CD4-positive, alpha-beta T cell treated with Interleukin-21 for 1 hour (primary cell): ENCODE results near the gene PRM3.

ENCODE experiments used
- DNase-seq: peaks from one replicate; pipeline ENCODE4 v3.0.0-alpha.2; 2020

PRM3 gene

DNA sequence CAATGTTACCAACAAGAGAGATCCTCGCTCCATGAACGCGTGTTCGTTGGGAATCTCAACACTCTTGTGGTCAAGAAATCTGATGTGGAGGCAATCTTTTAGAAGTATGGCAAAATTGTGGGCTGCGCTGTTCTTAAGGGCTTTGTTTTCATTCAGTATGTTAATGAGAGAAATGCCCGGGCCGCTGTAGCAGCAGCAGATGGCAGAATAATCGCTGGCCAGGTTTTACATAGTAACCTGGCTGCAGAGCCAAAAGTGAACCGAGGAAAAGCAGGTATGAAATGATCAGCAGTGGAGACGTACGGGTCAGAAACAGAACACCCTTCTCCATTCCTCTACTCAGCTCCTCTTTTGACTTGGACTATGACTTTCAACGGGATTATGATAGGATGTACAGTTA is 30.8 kb downstream of the PRM3 start:
- DNase-seq: no peak

DNA sequence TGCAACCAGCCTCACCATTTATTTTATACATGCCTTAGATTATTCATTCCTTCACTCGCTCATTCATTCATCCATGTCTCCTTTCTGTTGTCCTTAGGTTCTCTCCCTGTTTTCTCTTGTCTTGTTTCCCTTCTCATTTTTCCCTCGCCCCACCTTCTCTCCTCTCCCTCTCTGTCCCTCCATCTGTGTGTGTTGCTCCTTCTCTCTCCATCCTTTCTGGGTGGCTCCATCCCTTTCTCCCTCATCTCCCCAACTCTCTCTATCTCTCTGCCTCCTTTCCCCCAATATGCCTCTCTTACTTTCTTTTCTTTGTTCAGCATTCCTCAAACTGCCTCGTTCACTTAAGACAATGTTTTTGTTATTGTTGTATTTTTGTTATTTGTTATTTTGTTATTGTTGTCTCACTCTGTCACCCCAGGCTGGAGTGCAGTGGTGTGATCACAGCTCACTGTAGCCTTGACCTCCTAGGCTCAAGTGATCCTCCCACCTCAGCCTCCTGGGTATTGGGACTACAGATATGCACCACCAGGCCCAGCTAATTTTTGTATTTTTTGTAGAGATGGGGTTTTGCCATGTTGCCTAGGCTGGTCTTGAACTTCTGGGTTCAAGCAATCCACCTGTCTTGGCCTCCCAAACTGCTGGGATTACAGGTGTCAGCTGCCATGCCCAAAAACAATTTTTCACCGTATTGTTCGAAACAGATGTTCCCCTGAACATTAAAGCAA is 31.8 kb downstream of the PRM3 start:
- DNase-seq: no peak

DNA sequence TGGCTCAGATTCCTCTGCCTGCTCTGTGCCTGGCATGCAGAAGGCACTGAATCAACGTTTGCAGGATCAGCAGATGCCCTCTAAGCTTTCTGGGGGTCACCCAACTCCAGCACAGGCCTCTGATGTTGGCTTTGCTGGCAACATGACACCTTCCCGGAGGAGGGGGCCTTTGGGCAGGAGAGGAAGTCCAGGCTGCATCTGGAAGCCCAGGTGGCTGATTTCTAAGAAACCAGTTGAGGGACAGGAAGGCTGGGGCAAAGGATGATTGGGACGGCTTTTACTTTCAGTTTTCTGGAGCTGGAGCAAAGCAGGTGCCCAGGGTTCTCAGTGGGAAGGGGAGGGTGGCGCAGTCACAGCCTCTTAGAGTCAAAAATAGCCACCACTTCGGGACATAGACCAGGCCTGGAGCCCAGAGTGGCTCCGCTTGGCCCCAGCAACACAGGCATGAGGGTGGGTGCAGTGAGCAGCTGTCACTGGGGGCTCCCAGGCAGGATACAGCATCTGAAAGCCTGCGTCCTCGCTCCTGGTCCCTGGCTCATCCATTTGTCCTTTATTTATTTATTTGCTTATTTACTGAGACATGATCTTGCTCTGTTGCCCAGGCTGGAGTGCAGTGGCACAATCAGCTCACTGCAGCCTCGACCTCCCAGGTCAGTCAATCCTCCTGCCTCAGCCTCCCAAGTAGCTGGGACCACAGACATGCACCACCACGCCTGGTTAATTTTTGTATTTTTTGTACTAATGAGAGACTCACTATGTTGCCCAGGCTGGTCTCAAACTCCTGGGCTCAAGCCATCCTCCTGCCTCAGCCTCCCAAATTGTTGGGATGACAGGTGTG is 32.6 kb downstream of the PRM3 start:
- DNase-seq: peak; percentile 32

DNA sequence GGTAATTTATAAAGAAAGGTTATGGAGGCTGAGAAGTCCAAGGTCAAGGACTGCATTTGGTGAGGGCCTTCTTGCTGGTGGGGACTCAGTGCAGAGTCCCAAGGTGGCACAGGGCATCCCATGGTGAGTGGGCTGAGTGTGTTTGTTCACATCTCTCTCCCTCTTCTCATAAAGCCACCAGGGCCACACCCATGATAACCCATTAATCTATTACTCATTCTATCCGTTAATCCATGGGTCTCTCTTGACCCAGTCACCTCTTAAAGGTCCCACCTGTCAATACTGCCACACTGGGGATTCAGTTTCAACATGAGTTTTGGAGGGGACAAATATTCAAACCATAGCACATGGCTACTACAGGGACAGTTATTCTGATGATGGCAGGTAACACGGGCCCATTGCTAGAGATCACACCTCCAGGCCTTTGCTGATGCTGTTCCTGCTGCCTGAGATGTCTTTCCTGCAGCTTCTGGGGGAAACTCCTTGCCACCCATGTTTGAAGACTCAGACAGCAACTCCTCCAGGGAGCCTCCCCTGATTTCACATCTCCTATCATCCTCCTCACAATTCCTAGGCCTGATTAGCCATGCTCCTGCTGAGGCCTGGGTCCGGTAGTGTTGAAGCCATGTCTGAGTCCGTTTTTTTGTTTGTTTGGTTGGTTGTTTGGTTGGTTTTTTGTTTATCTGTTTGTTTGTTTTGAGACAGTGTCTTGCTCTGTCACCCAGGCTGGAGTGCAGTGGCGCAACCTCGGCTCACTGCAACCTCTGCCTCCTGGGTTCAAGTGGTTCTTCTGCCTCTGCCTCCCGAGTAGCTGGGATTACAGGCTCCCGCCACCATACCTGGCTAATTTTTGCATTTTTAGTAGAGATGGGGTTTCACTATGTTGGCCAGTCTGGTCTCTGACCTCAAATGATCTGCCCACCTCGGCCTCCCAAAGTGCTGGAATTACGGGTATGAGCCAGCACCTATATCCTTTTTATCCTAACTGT is 33.5 kb downstream of the PRM3 start:
- no peak for DNase-seq

DNA sequence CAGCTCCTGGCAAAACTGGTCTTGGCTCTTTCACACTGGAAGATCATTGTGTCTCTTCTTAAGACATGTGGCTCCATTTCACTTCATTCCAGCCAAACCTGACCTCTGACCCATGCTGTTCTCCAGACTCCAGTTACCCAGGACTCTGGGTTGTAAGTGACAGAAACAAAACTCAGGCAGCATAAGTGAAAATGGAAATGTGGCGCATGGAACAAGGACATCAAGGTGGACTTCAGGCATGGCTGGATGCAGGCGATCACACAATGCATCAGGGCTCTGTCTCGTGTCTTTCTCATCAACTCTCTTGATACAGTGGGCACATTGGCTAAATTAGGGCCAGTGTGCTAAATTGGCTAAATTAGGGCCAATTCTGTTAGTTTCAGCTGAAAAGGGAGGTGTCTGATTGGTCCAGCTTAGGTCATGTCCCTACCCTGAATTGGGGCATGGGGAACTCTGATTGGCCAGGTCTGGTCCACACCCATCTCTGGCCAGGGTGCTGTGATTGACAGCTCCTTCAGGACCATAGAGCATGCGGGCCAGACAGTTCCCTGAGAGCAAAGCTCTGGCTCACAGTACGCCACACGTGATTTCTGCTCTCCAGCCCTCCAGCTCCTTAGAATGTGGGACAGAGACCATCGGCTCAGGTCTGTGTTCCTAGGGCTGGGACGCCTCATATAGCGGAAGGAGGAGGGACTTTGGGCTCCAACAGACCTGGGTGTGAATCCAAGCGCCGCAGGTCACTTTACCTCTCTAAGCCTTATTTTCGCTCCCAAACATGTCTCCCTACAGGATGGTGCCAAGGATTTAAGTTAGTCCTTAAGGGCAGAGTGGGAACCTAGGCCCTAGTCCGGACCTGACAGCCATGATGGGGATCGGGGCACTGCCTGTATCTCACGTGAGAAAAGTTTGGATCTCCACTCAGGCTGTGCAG is 34.9 kb downstream of the PRM3 start:
- no peak for DNase-seq

DNA sequence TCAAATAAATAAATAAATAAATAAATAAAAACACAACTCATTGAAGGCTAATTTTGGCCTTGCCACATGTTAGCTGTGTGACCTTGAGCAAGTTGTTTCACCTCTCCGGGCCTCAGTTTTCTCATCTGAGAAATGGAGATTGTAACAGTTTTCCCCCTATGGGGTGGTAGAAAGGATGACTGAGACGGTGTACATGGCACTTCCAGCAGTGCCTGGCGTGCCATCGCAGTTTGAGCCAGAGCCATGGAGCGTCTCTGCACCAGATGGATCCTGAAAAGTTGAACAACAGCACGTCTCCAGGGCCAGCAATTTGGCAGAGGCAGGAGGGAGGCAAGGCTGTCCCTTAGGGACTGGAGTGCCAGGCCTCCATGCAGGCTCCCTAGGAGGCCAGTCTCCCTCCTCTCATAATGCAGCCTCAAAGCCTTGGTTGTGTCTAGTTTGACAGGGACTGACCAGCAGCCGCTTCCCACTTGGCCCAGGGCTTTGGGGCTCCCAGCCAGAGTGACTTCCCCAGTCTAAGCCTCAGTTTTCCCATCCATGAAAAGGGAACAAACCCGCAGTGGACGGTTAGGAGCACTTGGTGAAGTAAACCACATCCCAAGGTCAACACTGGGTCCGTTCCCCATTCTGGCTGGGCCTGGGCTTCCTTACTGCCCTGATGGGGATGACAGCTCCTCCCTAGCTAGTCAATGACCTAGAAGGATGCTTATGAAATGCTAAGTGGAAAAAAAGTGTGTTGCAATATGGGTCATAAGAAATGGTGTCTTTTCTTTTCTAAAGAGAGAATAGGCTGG is 36.8 kb downstream of the PRM3 start:
- no peak for DNase-seq

DNA sequence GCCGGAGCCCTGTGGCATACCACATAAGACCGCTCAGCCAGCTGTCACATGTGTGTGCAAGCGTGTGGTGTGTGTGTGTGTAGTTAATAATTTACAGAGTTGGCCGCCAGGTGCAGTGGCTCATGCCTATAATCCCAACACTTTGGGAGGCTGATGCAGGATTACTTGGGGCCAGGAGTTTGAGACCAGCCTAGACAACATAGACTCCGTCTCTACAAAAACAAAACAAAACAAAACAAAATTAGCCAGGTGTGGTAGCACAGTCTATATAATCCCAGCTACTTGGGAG is 37.8 kb downstream of the PRM3 start:
- no peak for DNase-seq

DNA sequence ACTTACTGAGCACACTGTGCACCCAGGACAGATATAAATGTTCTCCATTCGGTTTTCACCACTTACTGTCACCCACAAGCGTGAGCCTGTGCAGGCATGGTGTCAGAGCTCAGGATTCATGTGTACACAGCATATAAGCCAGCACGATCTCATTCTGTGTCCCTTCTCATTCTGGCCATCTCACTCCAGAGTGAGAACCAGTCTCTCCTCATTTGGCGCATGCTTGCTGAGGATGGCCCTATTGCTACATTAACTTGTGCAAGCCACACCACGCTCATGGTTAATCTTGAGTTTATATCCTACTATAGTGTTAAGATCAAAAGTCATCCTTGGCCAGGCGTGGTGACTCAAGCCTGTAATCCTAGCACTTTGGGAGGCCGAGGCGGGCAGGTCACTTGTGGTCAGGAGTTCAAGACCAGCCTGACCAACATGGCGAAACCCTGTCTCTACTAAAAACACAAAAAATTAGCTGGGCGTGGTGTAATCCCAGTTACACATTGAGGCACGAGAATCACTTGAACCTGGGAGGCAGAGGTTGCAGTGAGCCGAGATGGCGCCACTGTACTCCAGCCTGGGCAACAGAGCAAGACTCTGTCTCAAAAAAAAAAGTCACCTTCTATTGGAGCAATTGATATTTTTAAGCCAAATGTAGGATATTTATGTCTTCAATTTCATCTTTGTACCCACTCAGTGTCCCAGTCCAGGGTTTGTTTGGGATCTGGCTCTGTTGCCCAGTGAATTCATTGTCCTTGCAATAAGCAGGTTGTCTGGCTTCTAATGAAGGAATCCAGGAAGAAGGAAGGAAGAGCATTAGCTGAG is 38.3 kb downstream of the PRM3 start:
- DNase-seq: peak; percentile 13

DNA sequence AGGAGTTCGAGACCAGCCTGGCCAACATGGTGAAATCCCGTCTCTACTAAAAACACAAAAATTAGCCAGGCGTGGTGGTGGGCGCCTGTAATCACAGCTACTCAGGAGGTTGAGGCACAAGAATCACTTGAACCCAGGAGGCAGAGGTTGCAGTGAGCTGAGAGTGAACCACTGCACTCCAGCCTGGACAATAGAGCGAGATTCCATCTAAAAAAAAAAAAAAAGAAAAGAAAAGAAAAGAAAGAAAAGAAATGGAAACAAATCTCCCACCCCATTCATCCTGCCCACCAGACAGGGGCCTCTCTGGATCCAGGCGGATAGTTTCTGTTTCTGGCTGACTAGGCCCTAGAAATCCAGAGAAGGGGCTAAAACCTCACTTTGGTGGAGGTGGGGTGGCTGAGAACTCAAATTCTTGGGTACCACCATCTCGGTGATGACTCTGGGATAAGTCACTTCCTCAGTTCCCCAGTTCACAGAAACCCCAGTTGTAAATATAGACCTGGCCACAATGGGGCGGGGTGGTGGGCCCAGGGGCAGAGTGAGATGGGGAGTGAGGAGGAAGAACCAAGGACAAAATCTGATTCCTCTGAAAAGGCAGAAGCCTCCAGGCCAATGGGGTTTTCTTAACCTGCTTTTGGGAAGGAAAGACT is 39.6 kb downstream of the PRM3 start:
- DNase-seq: peak; percentile 70

DNA sequence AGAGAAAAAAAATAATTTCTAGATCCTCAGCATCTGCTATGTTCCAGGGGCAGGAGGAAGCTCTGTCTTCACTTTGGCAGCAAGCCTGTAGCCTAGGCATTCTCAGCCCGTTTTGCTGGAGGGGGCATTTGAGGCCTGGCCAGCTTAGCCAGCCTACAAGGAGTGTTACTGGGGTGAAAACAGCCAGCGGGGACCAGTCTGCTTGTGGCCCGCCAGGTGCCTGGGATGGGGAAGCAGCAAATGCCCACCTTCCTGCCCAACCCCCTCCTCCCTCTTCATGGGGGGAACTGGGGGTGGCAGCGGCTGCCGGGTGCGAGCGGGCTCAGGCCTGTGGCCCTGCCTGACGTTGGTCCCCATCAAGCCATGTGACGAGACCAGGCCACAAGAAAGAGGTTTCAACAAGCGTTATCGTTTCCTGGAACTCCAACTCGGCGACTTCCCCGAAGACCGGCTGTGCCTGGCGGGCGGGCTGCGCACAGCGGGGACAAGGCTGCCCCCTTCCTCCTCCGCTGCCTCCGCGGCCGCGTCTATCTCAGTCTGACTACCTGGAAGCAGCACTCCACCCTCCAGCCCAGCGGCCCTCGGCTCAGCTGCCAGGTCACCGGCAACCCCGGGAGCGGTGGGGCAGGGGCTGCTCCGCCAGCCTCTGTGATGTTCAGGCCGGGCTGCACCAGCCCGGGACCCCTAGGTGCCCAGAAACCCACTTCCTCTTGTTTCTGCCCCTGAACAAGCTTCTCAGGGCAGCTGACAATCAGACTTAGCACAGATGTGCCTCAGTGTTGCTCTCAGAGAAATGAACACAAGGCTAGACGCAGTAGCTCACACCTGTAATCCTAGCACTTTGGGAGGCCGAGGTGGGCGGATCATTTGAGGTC is 40.3 kb downstream of the PRM3 start:
- DNase-seq: peak; percentile 95

DNA sequence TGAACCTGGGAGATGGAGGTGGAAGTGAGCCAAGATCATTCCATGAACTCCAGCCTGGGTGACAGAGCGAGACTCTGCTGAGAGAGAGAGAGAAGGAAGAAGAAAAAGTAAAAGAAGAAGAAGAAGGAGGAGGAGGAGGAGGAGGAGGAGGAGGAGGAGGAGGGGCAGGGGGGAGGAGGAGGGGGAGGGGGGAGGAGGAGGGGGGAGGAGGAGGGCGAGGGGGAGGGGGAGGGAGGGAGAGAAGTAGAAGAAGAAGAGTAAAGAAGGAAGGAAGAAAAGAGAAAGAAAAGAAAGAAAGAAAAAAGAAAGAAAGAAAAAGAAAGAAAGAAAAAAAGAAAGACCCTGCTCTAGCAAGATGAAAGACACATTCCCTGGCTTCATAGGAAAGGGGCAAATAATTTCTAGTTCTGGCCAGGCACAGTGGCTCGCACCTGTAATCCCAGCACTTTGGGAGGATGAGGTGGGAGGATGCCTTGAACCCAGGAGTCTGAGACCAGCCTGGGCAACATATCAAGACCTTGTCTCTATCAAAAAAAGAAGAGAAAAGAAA is 41.1 kb downstream of the PRM3 start:
- no peak for DNase-seq

DNA sequence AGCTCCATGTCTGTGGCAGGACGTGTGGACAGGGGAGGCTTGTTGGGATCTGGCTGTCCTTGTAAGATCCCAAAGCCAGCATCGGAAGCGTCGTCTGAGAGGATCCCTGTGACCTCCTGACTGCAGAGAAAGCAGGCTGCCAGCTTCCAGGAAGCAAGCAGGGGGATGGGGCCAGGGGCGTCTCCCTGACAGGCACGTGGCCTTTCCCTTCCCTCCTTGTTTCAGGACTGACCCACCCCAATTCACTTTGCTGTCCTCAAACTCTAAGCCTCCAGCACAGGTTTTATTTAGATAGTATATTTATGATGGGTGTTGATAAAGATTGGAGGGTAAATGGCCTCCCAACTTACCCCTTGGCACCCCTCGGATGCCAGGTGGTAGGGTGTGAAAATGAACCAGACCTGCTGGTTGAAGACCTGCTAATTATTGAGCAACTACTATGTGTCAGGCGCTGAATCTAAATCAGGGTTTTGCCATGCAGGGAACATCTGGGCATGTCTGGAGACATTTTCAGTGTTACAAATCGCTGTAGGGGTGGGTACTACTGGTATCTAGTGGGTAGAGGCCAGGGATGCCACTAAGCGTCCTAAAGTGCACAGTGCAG is 42.0 kb downstream of the PRM3 start:
- DNase-seq: no peak

DNA sequence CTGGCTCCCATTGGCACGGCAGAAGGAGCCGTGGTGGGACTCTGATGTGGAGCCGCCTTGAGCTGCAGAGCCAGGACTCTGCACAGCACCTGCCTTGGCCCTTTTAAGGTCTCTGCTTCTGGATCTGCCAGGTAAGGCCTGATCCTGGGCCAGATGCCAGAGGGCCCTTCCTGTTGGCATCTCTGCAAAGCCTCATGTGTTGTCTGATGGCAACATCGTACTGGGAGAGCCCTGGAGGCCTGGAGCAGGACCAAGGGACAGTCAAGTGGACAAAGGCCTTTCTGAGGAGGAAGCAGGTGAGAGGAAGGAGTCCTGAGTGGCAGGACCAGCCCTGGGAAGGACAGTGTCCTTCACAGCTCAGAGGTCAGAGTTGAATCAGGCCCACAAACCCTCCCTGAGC is 43.5 kb downstream of the PRM3 start:
- no peak for DNase-seq

DNA sequence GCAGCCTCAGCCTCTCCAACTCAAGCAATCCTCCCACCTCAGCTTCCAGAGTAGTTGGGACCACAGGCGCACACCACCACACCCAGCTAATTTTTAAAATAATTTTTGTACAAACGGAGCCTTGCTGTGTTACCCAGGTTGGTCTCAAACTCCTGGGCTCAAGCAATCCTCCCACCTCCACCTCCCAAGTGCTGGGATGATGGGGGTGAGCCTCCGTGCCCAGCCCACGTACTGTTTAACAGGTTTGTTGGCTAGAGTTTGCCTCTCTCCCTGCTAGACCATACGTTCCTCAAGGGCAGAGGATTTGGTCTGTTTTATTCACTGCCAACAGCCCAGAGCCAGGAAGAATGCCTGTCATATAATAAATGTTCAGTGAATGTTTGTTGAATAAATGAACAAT is 44.0 kb downstream of the PRM3 start:
- no peak for DNase-seq

DNA sequence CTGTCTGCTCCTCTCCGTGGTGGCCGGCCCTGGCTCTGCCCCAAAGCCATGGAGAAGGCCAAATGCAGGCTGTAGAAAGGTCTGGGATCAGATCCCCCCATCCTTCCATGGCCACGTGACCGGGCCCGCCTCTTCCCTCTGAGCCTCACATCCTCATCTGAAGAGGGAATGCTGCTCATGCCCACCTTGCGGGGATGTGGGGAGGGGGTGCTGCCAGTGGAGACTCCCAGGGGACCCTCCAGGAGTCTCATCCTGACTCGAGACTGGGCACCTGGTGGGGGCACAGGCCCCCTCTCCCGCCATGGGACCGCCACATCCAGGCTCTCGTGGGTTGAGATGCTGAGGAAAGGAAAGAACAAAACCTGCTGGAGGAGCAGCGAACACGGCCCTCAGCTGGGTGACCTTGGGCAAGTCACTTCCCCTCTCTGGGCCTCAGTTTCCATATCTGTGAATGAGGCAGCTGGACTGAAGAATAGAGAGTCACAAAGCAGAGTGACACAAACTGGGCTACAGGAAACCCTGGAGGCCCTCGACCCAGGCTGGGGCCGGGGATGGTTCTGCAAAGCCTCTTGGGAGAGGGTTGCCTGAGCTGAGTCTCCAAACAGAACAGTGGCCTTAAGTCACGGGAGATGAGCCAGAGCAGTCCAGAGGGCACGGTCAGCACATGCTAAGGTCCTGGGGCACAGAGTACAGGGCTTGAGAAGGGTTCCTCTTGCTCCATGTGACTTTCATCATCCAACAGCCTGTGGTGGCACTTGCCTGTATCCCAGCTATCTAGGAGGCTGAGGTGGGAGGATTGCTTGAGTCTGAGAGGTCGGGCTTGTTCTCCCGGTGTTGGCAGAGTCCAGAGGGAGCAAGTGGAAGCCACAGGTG is 47.5 kb downstream of the PRM3 start:
- DNase-seq: no peak

DNA sequence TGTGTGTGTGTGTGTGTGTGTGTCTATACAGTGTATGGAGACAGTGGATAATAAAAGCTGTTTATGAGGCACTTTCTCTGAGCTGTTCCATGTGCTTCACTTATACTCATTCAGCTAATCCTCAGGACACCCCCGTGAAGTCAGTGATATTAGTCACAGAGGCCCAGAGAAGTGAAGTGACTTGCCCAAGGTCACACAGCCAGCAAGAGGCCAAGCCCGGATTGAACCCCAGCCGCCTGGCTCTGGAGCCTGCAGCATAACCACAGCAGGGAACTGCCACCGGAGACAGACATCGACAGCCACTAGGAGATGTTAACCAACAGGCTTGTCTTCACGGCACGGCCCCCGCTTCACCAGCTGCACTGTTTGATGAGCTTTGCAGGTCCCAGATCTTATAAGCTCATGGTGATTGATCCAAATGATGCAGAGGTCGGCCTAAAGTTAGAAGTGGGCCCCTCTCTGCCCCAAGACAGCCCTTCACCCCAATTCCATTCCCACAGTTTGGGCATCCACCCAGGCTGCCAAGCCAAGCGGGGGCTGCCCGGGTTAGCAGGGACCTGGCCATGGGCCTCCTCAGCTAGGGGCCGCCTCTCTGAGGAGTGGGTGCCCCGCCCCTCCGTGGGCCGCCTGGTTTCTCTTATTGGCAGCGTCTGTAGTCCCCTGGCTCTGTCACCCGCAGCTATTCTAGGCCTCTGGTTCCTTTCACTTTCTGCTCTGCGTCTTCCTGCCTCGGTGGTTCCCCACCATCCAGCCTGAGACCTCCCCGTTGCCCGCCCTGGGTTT is 48.3 kb downstream of the PRM3 start:
- peak; percentile 90 for DNase-seq
